PC-3 (cell line): ENCODE results near the gene LRP1B.

ENCODE experiments used
- CTCF ChIP-seq: fragments of 300-600 bp; sonication (generic); conservative IDR thresholded peaks from 2 replicates; pipeline ENCODE4 v1.5.1; 2017; ENCODE audit warnings: antibody characterized with exemption, low read depth, mild to moderate bottlenecking, low read length
- EZH2 ChIP-seq: fragments of 300-600 bp; sonication (generic); IDR thresholded peaks from one replicate; pipeline ENCODE4 v1.6.1; 2017; ENCODE audit warnings: antibody characterized with exemption, mild to moderate bottlenecking, low read length; ENCODE audit not compliant: unreplicated experiment
- EZH2phosphoT487 ChIP-seq: fragments of 300-600 bp; sonication (generic); IDR thresholded peaks from 2 replicates; pipeline ENCODE4 v1.6.1; 2018; ENCODE audit warnings: mild to moderate bottlenecking, antibody characterized with exemption, low read length, borderline replicate concordance

GRCh38 chr2:140804700-140805260 is 1326.0 kb downstream of the LRP1B start:
- no peak for TF ChIP-seq CTCF
- no peak for TF ChIP-seq EZH2phosphoT487
- TF ChIP-seq EZH2, result no peak
